ENCODE measurements around the gene C11orf24.
"Not testable (repeated sequence)": the region's sequence is repeated elsewhere in the genome, so short reads cannot be mapped to it uniquely, and the experiment has no call there.

GRCh38 chr11:68284588-68284987 lies 12.8 kb upstream of the C11orf24 start:
- TF ChIP-seq CTCF (IDR thresholded peaks at IDR 0.05; ENCODE audit: low read length); EZH2 (optimal IDR thresholded peaks at IDR 0.05; ENCODE audit: low read depth, low read length); EZH2phosphoT487 (IDR thresholded peaks at IDR 0.05; ENCODE audit: low read length): not testable (repeated sequence)
